HG03039 (cell line): ENCODE results near the gene ARPC5L.
"Not testable (repeated sequence)": the region's sequence is repeated elsewhere in the genome, so short reads cannot be mapped to it uniquely, and the experiment has no call there.

Experiments used
- ATAC-seq: cut with Tn5 transposase; IDR thresholded peaks from one replicate; pipeline ENCODE4 v1.9.1; 2021; ENCODE audit warnings: mild to moderate bottlenecking, moderate library complexity; ENCODE audit not compliant: unreplicated experiment

The ARPC5L gene

GRCh38 chr9:124887832-124888231 is 25.9 kb downstream of the ARPC5L start:
- no peak for ATAC-seq

DNA sequence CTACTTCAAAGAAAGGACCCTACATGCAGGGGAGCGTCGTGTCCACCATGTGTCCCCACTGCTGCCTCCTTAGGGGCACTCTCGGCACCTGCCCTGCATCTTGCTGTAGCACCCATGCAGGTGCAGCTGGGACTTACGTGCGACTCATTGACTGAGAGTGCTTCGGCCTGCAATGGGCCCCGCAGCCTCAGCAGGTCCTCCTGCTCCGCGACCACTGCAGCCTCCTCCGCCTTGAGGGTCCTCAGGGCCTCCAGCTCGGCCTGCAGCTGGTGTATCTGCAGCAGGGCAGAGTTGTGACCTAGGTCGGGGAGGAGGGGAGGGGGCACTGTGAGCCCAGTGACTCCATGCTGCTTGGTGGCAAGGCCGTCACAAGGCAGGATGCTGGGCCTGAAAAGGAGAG is 27.1 kb downstream of the ARPC5L start:
- no peak for ATAC-seq

- ATAC-seq: no peak
Measured at GRCh38 chr9:124890179-124890578, 28.2 kb downstream of the ARPC5L start.

GRCh38 chr9:124894035-124894740 is 32.3 kb downstream of the ARPC5L start:
- no peak for ATAC-seq

DNA sequence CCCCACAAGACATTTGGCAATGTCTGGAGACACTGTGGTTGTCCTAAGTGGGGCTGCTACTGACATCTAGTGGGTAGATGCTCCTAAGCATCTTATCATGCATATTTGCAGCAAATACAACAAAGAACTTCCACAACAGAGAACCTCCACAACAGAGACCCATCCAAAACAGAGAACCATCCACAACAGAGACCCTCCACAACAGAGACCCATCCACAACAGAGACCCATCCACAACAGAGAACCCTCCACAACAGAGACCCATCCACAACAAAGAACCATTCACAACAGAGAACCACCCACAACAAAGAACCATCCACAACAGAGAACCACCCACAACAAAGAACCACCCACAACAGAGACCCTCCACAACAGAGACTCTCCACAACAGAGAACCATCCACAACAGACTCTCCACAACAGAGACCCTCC is 32.8 kb downstream of the ARPC5L start:
- ATAC-seq: no peak

DNA sequence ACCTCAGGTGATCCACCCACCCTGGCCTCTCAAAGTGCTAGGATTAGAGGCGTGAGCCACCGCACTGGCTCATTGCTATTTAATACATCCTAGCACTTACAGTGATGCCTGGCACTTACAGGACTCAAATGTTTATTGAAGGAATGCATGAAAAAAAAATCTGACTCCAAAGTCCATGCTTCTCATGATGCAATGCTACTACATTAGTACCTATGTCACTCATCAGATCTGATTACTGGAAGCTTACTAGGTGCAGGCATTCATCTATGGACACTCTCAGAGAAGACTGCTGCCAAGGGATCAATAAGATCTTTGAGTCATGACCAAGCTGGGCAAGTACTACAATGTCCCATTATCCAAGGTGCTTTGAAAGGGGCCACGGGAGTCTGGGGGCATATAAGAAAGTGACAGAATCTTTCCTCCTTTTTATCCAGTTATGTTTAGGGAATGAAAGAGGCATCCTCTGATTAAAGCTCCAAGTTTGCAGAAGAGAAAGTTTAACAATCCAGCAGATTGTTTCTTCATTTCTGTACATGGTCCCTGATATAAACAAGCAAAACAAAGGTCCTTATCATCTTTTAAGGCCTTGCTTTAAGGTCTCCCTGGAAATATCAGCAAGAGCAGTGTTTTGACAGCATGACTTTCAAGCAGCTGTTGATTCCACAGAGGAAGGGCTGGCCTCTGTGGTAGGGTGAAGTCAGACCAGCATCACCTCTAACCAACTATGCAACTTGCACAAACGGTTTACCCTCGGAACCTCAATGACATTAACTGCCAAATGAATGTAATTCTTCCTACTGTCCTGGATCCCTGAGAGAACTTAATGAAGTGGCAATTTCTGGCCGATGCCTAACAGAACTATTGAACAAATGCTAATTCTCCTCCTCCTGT is 35.9 kb downstream of the ARPC5L start:
- no peak for ATAC-seq

DNA sequence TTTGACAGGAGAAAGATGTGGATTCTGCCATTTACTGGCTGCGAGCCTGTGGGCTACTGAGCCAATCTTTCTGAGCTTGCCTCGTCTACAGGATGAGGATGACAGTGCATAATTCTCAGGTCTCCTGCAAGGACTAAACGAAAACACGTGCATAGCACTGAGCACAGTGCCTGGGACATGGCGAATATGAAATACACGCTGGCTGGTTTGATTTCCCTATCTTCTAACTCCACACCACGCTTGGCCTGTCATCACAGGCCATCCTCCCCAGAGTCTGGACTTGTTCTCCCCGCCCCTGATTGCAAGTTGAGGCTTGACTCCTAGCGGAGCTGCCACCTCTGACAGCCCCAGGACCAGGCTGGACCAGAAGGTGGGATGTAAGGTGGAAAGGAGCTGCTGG is 37.9 kb downstream of the ARPC5L start:
- ATAC-seq: no peak

DNA sequence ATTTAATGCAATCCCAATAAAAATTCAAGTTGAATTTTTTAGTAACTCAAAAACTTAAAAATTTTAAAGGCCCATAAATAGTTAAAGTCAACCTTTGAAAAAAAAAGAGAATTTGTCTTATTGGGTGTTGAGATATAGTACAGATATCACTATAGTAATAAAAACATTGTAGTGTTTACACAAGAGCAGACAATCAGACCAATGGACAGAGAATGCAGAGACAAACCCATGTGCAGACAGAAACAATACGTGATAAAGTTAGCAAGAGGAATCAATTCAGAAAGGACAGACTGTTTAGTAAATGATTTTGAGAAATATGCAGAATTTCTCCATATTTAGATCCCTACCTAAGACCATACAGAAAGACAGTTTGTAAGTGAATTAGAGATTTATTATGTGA is 45.0 kb downstream of the ARPC5L start:
- no peak for ATAC-seq

GRCh38 chr9:124908098-124908497 is 46.2 kb downstream of the ARPC5L start:
- ATAC-seq: no peak

DNA sequence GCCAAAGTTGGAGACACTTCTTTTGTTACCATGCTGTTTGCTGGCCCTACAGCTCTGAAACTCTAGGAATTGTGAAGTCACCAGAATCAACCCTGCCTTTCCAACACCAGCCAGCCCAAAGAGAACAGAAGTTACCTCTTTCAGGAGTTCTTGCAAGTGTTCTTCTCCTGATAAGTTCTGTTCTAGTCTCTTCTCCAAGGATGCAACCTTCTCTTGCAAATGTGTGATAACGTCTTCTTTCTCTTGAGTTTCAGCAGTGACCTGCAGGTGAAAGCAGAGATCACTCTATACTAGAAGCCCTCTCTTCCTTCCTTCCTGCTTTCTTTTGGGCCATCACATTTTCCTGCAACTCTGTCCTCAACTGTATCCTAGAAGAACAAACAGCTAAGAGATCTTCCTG is 49.8 kb downstream of the ARPC5L start:
- ATAC-seq: no peak

DNA sequence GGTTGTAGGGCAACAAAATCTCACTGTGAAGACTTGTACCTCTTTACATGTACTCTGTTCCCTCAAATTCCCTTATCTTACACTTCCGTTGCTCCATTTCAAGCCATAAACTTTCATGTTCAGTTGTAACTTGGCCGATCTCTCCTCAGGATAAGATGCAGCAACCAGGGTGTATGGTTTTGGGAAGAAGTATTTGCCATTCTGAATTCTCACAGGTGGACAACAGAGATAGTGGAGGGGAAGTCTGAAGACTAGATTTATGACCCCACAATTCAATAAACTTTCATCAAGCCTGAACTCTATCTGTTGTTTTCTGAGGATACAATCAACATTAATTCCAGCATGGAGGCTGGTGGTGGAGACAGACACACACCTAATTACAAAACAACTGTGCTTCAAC is 51.4 kb downstream of the ARPC5L start:
- no peak for ATAC-seq

- ATAC-seq: no peak
Measured at GRCh38 chr9:124914753-124915405, 52.9 kb downstream of the ARPC5L start.

GRCh38 chr9:124920394-124920793 is 58.5 kb downstream of the ARPC5L start:
- ATAC-seq: not testable (repeated sequence)
